Measurements from ENCODE around the gene ELK3. TPM values are rescaled to one million over a fixed set of nuclear protein-coding genes. Genes with fewer than 3 reads are reported as not detected.

ELK3 gene
- total and polyA plus RNA-seq, 12 donors, result 6.6 to 33.6 (median 18.7) TPM

DNA sequence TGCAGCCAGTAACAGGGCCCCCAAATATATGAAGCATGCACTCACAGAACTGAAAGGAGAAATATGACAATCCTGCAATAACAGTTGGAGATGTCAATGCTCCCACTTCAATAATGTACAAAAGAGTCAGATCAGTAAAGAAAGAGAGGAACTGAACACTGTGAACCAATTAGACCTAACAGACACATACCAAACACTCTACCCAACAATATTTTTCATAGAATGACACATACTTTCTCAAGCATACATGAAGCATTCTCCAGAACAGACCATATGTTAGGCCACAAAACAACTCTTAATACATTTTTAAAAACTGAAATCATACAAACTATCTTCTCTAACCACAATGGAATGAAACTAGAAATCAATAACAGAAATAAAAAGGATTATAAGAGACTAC, 80.2 kb downstream of the ELK3 start:
- TF ChIP-seq, protein P1, sequence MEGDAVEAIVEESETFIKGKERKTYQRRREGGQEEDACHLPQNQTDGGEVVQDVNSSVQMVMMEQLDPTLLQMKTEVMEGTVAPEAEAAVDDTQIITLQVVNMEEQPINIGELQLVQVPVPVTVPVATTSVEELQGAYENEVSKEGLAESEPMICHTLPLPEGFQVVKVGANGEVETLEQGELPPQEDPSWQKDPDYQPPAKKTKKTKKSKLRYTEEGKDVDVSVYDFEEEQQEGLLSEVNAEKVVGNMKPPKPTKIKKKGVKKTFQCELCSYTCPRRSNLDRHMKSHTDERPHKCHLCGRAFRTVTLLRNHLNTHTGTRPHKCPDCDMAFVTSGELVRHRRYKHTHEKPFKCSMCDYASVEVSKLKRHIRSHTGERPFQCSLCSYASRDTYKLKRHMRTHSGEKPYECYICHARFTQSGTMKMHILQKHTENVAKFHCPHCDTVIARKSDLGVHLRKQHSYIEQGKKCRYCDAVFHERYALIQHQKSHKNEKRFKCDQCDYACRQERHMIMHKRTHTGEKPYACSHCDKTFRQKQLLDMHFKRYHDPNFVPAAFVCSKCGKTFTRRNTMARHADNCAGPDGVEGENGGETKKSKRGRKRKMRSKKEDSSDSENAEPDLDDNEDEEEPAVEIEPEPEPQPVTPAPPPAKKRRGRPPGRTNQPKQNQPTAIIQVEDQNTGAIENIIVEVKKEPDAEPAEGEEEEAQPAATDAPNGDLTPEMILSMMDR (IDR thresholded peaks at IDR 0.05), result no peak
- no peak for TF ChIP-seq POLR2A (IDR thresholded peaks at IDR 0.05)
- Histone ChIP-seq H3K4me3 (no peak overlapping the region), H3K36me3 (replicated peaks in 1 of 2) (peaks cover 0 to 5% of the 10 kb centered on the region in 2 donors), H3K9me3 (replicated peaks in 1 of 3) (no peaks in the 10 kb centered on the region), H3K27ac (no peak overlapping the region), H3K4me1 (replicated peaks in 1 of 2) (peaks cover 0 to 3% of the 10 kb centered on the region in 2 donors), H3K27me3 (no peaks in the 10 kb centered on the region)
- DNase-seq, result no peak
- intact Hi-C loops (cut with DNase I), result loop anchor here in 1 of 2 donors (10.0 kb wide), 1 partner anchor 120 kb away; no protein-coding TSS in a partner anchor

DNA sequence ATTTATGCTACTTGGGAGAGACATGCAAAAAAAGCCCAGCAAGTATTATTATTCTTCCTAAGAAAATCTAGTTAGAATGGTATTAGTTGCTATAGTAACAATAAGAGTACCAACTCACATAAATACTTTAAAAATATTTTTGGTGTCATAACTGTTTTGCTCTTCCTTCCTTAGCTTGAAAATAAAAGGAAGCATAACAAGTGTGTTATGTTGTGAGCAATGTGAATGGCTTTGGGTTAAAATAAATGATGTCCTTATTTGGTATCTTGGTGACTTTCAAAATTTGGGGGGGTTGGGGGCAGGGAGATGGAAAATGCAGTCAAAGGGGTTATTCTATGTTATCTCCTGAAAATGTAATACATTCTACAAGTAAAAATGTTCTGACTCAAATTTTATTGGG, 91.0 kb downstream of the ELK3 start:
- no peaks in the 10 kb centered on the region for H3K9me3 ChIP-seq (replicated peaks in 1 of 3)
- no peak for DNase-seq
- TF ChIP-seq, protein P1 (IDR thresholded peaks at IDR 0.05), result no peak
- TF ChIP-seq POLR2A (IDR thresholded peaks at IDR 0.05), result no peak
- H3K36me3 ChIP-seq (replicated peaks in 1 of 2), result peaks cover 5 to 46% of the 10 kb centered on the region in 2 donors
- no peak overlapping the region for H3K27ac ChIP-seq
- no peaks in the 10 kb centered on the region for H3K4me1 ChIP-seq (replicated peaks in 1 of 2)
- no peak overlapping the region for H3K4me3 ChIP-seq
- H3K27me3 ChIP-seq, result no peaks in the 10 kb centered on the region
- intact Hi-C loops (cut with DNase I), result no loop called here

DNA sequence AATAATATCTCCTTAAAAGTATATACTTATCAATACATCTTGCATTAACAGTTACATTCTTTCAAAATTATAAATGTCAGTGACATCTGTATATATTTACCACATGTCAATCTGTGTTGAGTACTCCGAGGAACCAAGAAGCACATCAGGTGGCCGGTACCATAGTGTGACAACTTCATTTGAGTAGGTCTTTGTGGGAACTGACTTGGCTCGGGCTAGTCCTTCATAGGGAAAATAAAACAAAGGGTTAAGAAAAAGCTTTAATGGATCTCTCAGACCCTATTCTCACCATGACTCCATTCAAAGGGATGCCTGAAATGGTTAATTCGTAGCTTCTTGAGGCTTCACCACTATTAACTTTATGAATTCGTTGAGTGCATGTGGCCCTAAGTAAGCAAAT, 94.9 kb downstream of the ELK3 start:
- no peaks in the 10 kb centered on the region for H3K9me3 ChIP-seq (replicated peaks in 1 of 3)
- no peaks in the 10 kb centered on the region for H3K4me1 ChIP-seq (replicated peaks in 1 of 2)
- no peaks in the 10 kb centered on the region for H3K27me3 ChIP-seq
- TF ChIP-seq POLR2A (IDR thresholded peaks at IDR 0.05), result no peak
- TF ChIP-seq, protein P1 (IDR thresholded peaks at IDR 0.05), result no peak
- no peak for DNase-seq
- H3K4me3 ChIP-seq, result no peak overlapping the region
- H3K27ac ChIP-seq, result no peak overlapping the region
- intact Hi-C loops (cut with DNase I), result no loop called here
- 77 to 91% (median 82%) methylated on average over 5 of the region's 5 CpGs for WGBS, 4 donors
- H3K36me3 ChIP-seq (replicated peaks in 1 of 2), result peaks cover 5 to 33% of the 10 kb centered on the region in 2 donors

DNA sequence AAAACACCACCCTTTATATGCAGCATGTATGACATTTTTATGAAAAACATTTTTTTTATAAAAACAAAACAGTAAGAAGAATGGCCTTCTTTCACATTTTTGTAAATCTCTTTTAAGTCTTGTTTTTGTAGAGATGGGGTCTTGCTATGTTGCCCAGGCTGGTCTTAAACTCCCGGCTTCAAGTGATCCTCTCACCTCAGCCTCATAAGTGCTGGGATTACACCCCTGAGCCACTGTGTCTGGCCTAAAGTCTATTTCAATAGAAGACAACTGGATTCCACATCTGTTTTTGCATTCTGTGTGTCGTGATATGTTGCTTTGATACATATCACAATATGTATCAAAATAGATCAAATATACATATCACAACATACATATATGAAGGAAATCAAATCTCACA, 98.9 kb downstream of the ELK3 start:
- Histone ChIP-seq H3K9me3 (replicated peaks in 1 of 3) (no peaks in the 10 kb centered on the region), H3K27me3 (no peaks in the 10 kb centered on the region), H3K4me1 (replicated peaks in 1 of 2) (no peaks in the 10 kb centered on the region), H3K27ac (no peak overlapping the region), H3K36me3 (replicated peaks in 1 of 2) (peaks cover 0 to 19% of the 10 kb centered on the region in 2 donors), H3K4me3 (no peak overlapping the region)
- DNase-seq, result no peak
- intact Hi-C loops (cut with DNase I), result no loop called here
- no peak for TF ChIP-seq POLR2A (IDR thresholded peaks at IDR 0.05)
- TF ChIP-seq, protein P1 (IDR thresholded peaks at IDR 0.05), result no peak
- 95 to 100% (median 98%) methylated on average over 2 of the region's 2 CpGs for WGBS, 4 donors

Data from adrenal gland (tissue), 12 donors.